Endothelial cell of umbilical vein (primary cell): ENCODE results near the gene DIRAS3. TPM values are rescaled to one million over a fixed set of nuclear protein-coding genes. Genes with fewer than 3 reads are reported as not detected.

Experiments used
- BruUV-seq: library from RNA; stranded (reverse); fragments of 400-500 nt; replicated peaks from 2 replicates; lab custom pipeline; 2021; lab: Mats Ljungman, UMichigan
- CTCF ChIA-PET: fragments of 300-600, 350-600 bp; sonication (Branson Sonifier 250); formaldehyde crosslinking; loops from one replicate; lab custom pipeline; 2021; ENCODE audit warnings: antibody characterized with exemption, inconsistent platforms; lab: Charles Lee
- POLR2A ChIA-PET: fragments of 300-600, 350-600 bp; sonication (Branson Sonifier 250); formaldehyde crosslinking; loops from one replicate; lab custom pipeline; 2021; ENCODE audit warnings: antibody characterized with exemption, inconsistent platforms; lab: Charles Lee
- DNase-seq: peaks from one replicate; pipeline ENCODE4 v3.0.0-alpha.2; 2011; ENCODE audit warnings: low read depth, low spot score
- FAIRE-seq: peaks from 2 replicates; lab custom pipeline; 2011; peaks lifted over from hg19 to GRCh38; lab: Jason Lieb, UNC
- H2AFZ ChIP-seq: 2 replicates; pipeline ENCODE4 v1.6.0; 2012; ENCODE audit warnings: low read depth, low read length, control low read depth, inconsistent platforms
- H3K27ac ChIP-seq: 2 replicates; pipeline ENCODE4 v1.5.1; 2011; ENCODE audit warnings: low read depth, mild to moderate bottlenecking, control low read depth, low read length, moderate library complexity; ENCODE audit not compliant: insufficient read depth
- H3K27me3 ChIP-seq, 2 experiments: 2 replicates each; pipeline versions ENCODE4 v1.6.0 to v1.6.1; 2011; ENCODE audit warnings: low read length in 2 of 2, mixed read lengths in 1 of 2; ENCODE audit not compliant: control insufficient read depth in 2 of 2, insufficient read depth in 2 of 2
- H3K36me3 ChIP-seq, 2 experiments: 2 replicates in 1 of 2; 3 replicates in 1 of 2; pipeline ENCODE4 v1.5.1; 2011; ENCODE audit warnings: low read length in 2 of 2, mild to moderate bottlenecking in 1 of 2, moderate library complexity in 1 of 2; ENCODE audit not compliant: control insufficient read depth in 2 of 2, insufficient read depth in 2 of 2; ENCODE audit errors: extremely low read depth in 1 of 2
- H3K4me1 ChIP-seq: 3 replicates; pipeline ENCODE4 v1.5.1; 2011; ENCODE audit warnings: mild to moderate bottlenecking, low read length; ENCODE audit not compliant: control insufficient read depth, insufficient read depth; ENCODE audit errors: extremely low read depth
- H3K4me2 ChIP-seq: 2 replicates; pipeline ENCODE4 v1.6.1; 2011; ENCODE audit warnings: low read length, control low read depth, mixed read lengths; ENCODE audit not compliant: insufficient read depth
- H3K4me3 ChIP-seq, 3 experiments: fragments of 200-600 bp in 1 of 3; sonication (generic), shearing (Covaris generic) in 1 of 3; replicated peaks in 1 of 3; 2 replicates each; pipeline ENCODE4 v1.5.1; 2011 to 2016; ENCODE audit warnings: control low read depth in 3 of 3, low read length in 3 of 3, mild to moderate bottlenecking in 2 of 3, inconsistent platforms in 1 of 3, low read depth in 1 of 3, moderate library complexity in 1 of 3; ENCODE audit not compliant: insufficient read depth in 1 of 3
- H3K79me2 ChIP-seq: 2 replicates; pipeline ENCODE4 v1.6.0; 2012; ENCODE audit warnings: low read length, inconsistent platforms; ENCODE audit not compliant: control insufficient read depth, insufficient read depth
- H3K9ac ChIP-seq: replicated peaks from 2 replicates; pipeline ENCODE3; 2011; ENCODE audit warnings: low read length, control low read depth; ENCODE audit not compliant: insufficient read depth; ENCODE audit errors: extremely low read depth
- H3K9me1 ChIP-seq: replicated peaks from 3 replicates; pipeline ENCODE4 v1.6.0; 2011; ENCODE audit warnings: mild to moderate bottlenecking, low read length; ENCODE audit not compliant: control insufficient read depth, insufficient read depth; ENCODE audit errors: extremely low read depth
- H3K9me3 ChIP-seq: replicated peaks from 2 replicates; pipeline ENCODE4 v1.5.1; 2012; ENCODE audit warnings: low read length, inconsistent platforms; ENCODE audit not compliant: control insufficient read depth, insufficient read depth
- H4K20me1 ChIP-seq: replicated peaks from 2 replicates; pipeline ENCODE3; 2011; ENCODE audit warnings: mild to moderate bottlenecking, low read length; ENCODE audit not compliant: control insufficient read depth, insufficient read depth; ENCODE audit errors: extremely low read depth
- CTCF ChIP-seq, 2 donors: IDR thresholded peaks; 1 replicate in 1 of 2; 2 replicates in 1 of 2; pipeline ENCODE4 v1.5.1; 2011; ENCODE audit warnings: low read length in 2 of 2, mild to moderate bottlenecking in 2 of 2, moderate library complexity in 2 of 2, control low read depth in 1 of 2, inconsistent platforms in 1 of 2, low read depth in 1 of 2; ENCODE audit not compliant: insufficient read depth in 1 of 2; ENCODE audit errors: extremely low read depth in 1 of 2
- EZH2 ChIP-seq: IDR thresholded peaks from 2 replicates; pipeline ENCODE4 v1.6.1; 2012; ENCODE audit warnings: borderline replicate concordance, low read depth, mild to moderate bottlenecking, moderate library complexity, low read length, inconsistent platforms; ENCODE audit not compliant: severe bottlenecking
- MAX ChIP-seq: IDR thresholded peaks from 2 replicates; pipeline ENCODE4 v1.6.1; 2011; ENCODE audit not compliant: insufficient read depth, insufficient read length
- dilution Hi-C: fragments of 300-500 bp; cut with MboI; formaldehyde crosslinking; loops from one replicate; pipeline ENCODE4 v1.15.0; 2019; ENCODE audit warnings: low sequenced_read_pairs; ENCODE audit not compliant: extremely low pct_ligation_motif_present
- intact Hi-C: fragments of 100-400 bp; cut with micrococcal nuclease; formaldehyde crosslinking; loops from one replicate; pipeline ENCODE4 v1.10.0; 2022
- polyA plus RNA-seq, 4 experiments: library from polyadenylated mRNA; depleted of rRNA in 3 of 4; stranded (reverse) in 3 of 4; unstranded in 1 of 4; fragments of >200 nt; gene quantifications; 2 replicates each; pipeline versions ENCODE4 v1.2.1 to v1.2.3, GENCODE V29; 2011 to 2012; ENCODE audit warnings: missing spikeins in 1 of 4
- total RNA-seq: library from RNA; stranded (reverse); gene quantifications from 2 replicates; pipeline ENCODE4 v1.2.3, GENCODE V29; 2021

DIRAS3 gene
- total and polyA plus RNA-seq, 2 donors (not counting 3 experiments of a cell fraction or from before 2014, with no cell fraction given), result 1.2 to 7.6 TPM

GRCh38 chr1:68015369-68015768, 35.1 kb downstream of the DIRAS3 start:
- Histone ChIP-seq H4K20me1 (no peaks in the 10 kb centered on the region), H3K27me3 (no peaks in the 10 kb centered on the region), H3K36me3 (no peaks in the 10 kb centered on the region), H3K9me1 (no peaks in the 10 kb centered on the region), H3K4me1 (peaks cover 6% of the 10 kb centered on the region), H3K9ac (no peak overlapping the region), H3K9me3 (no peaks in the 10 kb centered on the region), H3K4me3 (no peak overlapping the region), H3K27ac (no peak overlapping the region), H2AFZ (no peak overlapping the region), H3K4me2 (no peak overlapping the region), H3K79me2 (no peaks in the 10 kb centered on the region)
- DNase-seq (no peak), FAIRE-seq (no peak)
- dilution Hi-C loops (no loop called here), intact Hi-C loops (no loop called here)
- ChIA-PET POLR2A (no interaction called here), CTCF (interaction anchor here (1.1 to 1.7 kb wide), 3 partner anchors 9 to 36 kb away, joined by 3 to 4 read pairs (median 4); no protein-coding TSS in a partner anchor)
- BruUV-seq, result no TSS peak
- no peak for TF ChIP-seq CTCF (IDR thresholded peaks at IDR 0.05; ENCODE audit: extremely low read depth in 1 of 2, insufficient read depth in 1 of 2, low read depth in 1 of 2, low read length in 2 of 2)
- no peak for TF ChIP-seq EZH2

GRCh38 chr1:68013351-68013750, 37.1 kb downstream of the DIRAS3 start:
- Histone ChIP-seq H3K27ac (no peak overlapping the region), H3K9ac (no peak overlapping the region), H3K27me3 (no peaks in the 10 kb centered on the region), H3K4me3 (no peak overlapping the region), H2AFZ (no peak overlapping the region), H3K4me2 (no peak overlapping the region), H3K36me3 (no peaks in the 10 kb centered on the region), H3K9me1 (no peaks in the 10 kb centered on the region), H3K79me2 (no peaks in the 10 kb centered on the region), H3K9me3 (no peaks in the 10 kb centered on the region), H3K4me1 (peaks cover 12% of the 10 kb centered on the region), H4K20me1 (no peaks in the 10 kb centered on the region)
- CTCF ChIA-PET, result no interaction called here
- no peak for TF ChIP-seq MAX
- dilution Hi-C loops, result no loop called here
- no TSS peak for BruUV-seq
- FAIRE-seq (no peak), DNase-seq (no peak)
- intact Hi-C loops, result loop anchor here (5.0 kb wide), 1 partner anchor 99 kb away; no protein-coding TSS in a partner anchor
- POLR2A ChIA-PET, result no interaction called here
